BLaER1 treated with 17β-estradiol and CSF1 and Interleukin-3, amounts not matched to agents 10 nM and 100 nM (cell line): ENCODE results near the gene TRIM24.
A peak's percentile ranks its signal among the peaks of the same experiment; 100 is the strongest.

Source experiments
- H3K27ac ChIP-seq, 11 experiments: shearing (Covaris generic); formaldehyde crosslinking; 2 replicates each; pipeline ENCODE4 v1.8.1; 2022
- H3K27me3 ChIP-seq, 11 experiments: shearing (Covaris generic); formaldehyde crosslinking; 2 replicates each; pipeline ENCODE4 v1.8.1; 2022
- H3K36me3 ChIP-seq, 11 experiments: shearing (Covaris generic); formaldehyde crosslinking; 2 replicates each; pipeline ENCODE4 v1.8.1; 2022
- H3K4me1 ChIP-seq, 10 experiments: shearing (Covaris generic); formaldehyde crosslinking; 2 replicates each; pipeline ENCODE4 v1.8.1; 2022
- H3K4me2 ChIP-seq, 11 experiments: shearing (Covaris generic); formaldehyde crosslinking; 2 replicates each; pipeline ENCODE4 v1.8.1; 2022
- H3K4me3 ChIP-seq, 10 experiments: shearing (Covaris generic); formaldehyde crosslinking; 2 replicates each; pipeline ENCODE4 v1.8.1; 2022
- H3K9ac ChIP-seq, 11 experiments: shearing (Covaris generic); formaldehyde crosslinking; 2 replicates each; pipeline ENCODE4 v1.8.1; 2022
- H3K9me3 ChIP-seq, 11 experiments: shearing (Covaris generic); formaldehyde crosslinking; replicated peaks in 1 of 11; 2 replicates each; pipeline ENCODE4 v1.8.1; 2022
- H4K20me1 ChIP-seq, 11 experiments: shearing (Covaris generic); formaldehyde crosslinking; 2 replicates each; pipeline ENCODE4 v1.8.1; 2022
- Cebpa-rat ChIP-seq, 11 experiments: shearing (Covaris generic); IDR thresholded peaks; 2 replicates each; pipeline ENCODE4 v1.8.1; 2022

TRIM24 gene

GRCh38 chr7:138546064-138546619 lies 86.1 kb downstream of the TRIM24 start:
- Histone ChIP-seq H3K4me3 (no peak overlapping the region), H4K20me1 (no peaks in the 10 kb centered on the region), H3K27ac (no peak overlapping the region), H3K36me3 (peaks cover 86 to 100% (median 97%) of the 10 kb centered on the region in 11 experiments), H3K9ac (no peak overlapping the region), H3K4me1 (0 out of 20 replicates have a peak, but pooled peaks cover 0 to 8% (median 0%) of the 10 kb centered on the region in 10 experiments), H3K4me2 (no peak overlapping the region), H3K9me3 (peaks cover 40 to 74% (median 64%) of the 10 kb centered on the region in 11 experiments), H3K27me3 (no peaks in the 10 kb centered on the region)
- TF ChIP-seq Cebpa-rat (IDR thresholded peaks at IDR 0.05) = no peak

- Histone ChIP-seq H3K4me1 (0 out of 20 replicates have a peak, but pooled peaks cover 0 to 8% (median 0%) of the 10 kb centered on the region in 10 experiments), H3K9ac (no peak overlapping the region), H3K4me2 (no peak overlapping the region), H4K20me1 (no peaks in the 10 kb centered on the region), H3K27ac (no peak overlapping the region), H3K36me3 (peaks cover 86 to 100% (median 97%) of the 10 kb centered on the region in 11 experiments), H3K27me3 (no peaks in the 10 kb centered on the region), H3K9me3 (peaks cover 46 to 74% (median 64%) of the 10 kb centered on the region in 11 experiments), H3K4me3 (no peak overlapping the region)
- no peak for TF ChIP-seq Cebpa-rat (IDR thresholded peaks at IDR 0.05)
Measured at GRCh38 chr7:138546829-138547228, 86.8 kb downstream of the TRIM24 start.

- no peak overlapping the region for H3K27ac ChIP-seq
- no peak overlapping the region for H3K4me2 ChIP-seq
- H3K4me3 ChIP-seq = no peak overlapping the region
- no peaks in the 10 kb centered on the region for H3K27me3 ChIP-seq
- no peaks in the 10 kb centered on the region for H4K20me1 ChIP-seq
- H3K4me1 ChIP-seq = 0 out of 20 replicates have a peak, but pooled peaks cover 0 to 8% (median 0%) of the 10 kb centered on the region in 10 experiments
- peaks cover 95 to 100% (median 98%) of the 10 kb centered on the region in 11 experiments for H3K36me3 ChIP-seq
- peaks cover 65 to 83% (median 74%) of the 10 kb centered on the region in 11 experiments for H3K9me3 ChIP-seq
- no peak for TF ChIP-seq Cebpa-rat (IDR thresholded peaks at IDR 0.05)
- H3K9ac ChIP-seq = no peak overlapping the region
Measured at GRCh38 chr7:138549082-138549481, 89.0 kb downstream of the TRIM24 start.

- Histone ChIP-seq H3K4me3 (no peak overlapping the region), H4K20me1 (no peaks in the 10 kb centered on the region), H3K4me1 (0 out of 20 replicates have a peak, but pooled peaks cover 0 to 8% (median 0%) of the 10 kb centered on the region in 10 experiments), H3K4me2 (no peak overlapping the region), H3K9ac (no peak overlapping the region), H3K27ac (no peak overlapping the region), H3K36me3 (peaks cover 95 to 100% (median 98%) of the 10 kb centered on the region in 11 experiments), H3K27me3 (no peaks in the 10 kb centered on the region), H3K9me3 (peaks cover 65 to 84% (median 74%) of the 10 kb centered on the region in 11 experiments)
- TF ChIP-seq Cebpa-rat (IDR thresholded peaks at IDR 0.05) = no peak
Measured at GRCh38 chr7:138550337-138550736, 90.3 kb downstream of the TRIM24 start.

- H3K4me2 ChIP-seq = no peak overlapping the region
- no peaks in the 10 kb centered on the region for H4K20me1 ChIP-seq
- H3K4me3 ChIP-seq = no peak overlapping the region
- no peaks in the 10 kb centered on the region for H3K27me3 ChIP-seq
- H3K9ac ChIP-seq = no peak overlapping the region
- H3K27ac ChIP-seq = no peak overlapping the region
- H3K9me3 ChIP-seq = peaks cover 65 to 84% (median 74%) of the 10 kb centered on the region in 11 experiments
- H3K36me3 ChIP-seq = peaks cover 95 to 100% (median 98%) of the 10 kb centered on the region in 11 experiments
- 0 out of 20 replicates have a peak, but pooled peaks cover 0 to 8% (median 0%) of the 10 kb centered on the region in 10 experiments for H3K4me1 ChIP-seq
- no peak for TF ChIP-seq Cebpa-rat (IDR thresholded peaks at IDR 0.05)
Measured at GRCh38 chr7:138551102-138551501, 91.0 kb downstream of the TRIM24 start.

GRCh38 chr7:138553805-138554204 lies 93.7 kb downstream of the TRIM24 start:
- H3K36me3 ChIP-seq = peaks cover 98 to 100% (median 100%) of the 10 kb centered on the region in 11 experiments
- 0 out of 20 replicates have a peak overlapping the region, but pooled peaks of 1 of the 10 experiments have one; percentile 32 for H3K4me3 ChIP-seq
- H3K27ac ChIP-seq = no peak overlapping the region
- H3K4me2 ChIP-seq = no peak overlapping the region
- no peak for TF ChIP-seq Cebpa-rat (IDR thresholded peaks at IDR 0.05)
- H3K9ac ChIP-seq = no peak overlapping the region
- H4K20me1 ChIP-seq = no peaks in the 10 kb centered on the region
- no peaks in the 10 kb centered on the region for H3K27me3 ChIP-seq
- H3K9me3 ChIP-seq = peaks cover 78 to 99% (median 85%) of the 10 kb centered on the region in 11 experiments
- 0 out of 20 replicates have a peak, but pooled peaks cover 0 to 8% (median 0%) of the 10 kb centered on the region in 10 experiments for H3K4me1 ChIP-seq

GRCh38 chr7:138554674-138555073 lies 94.6 kb downstream of the TRIM24 start:
- no peak for TF ChIP-seq Cebpa-rat (IDR thresholded peaks at IDR 0.05)
- H3K9ac ChIP-seq = no peak overlapping the region
- no peak overlapping the region for H3K27ac ChIP-seq
- H3K9me3 ChIP-seq = peaks cover 86 to 99% (median 92%) of the 10 kb centered on the region in 11 experiments
- H3K4me3 ChIP-seq = 0 out of 20 replicates have a peak overlapping the region, but pooled peaks of 1 of the 10 experiments have one; percentile 29
- no peaks in the 10 kb centered on the region for H4K20me1 ChIP-seq
- no peak overlapping the region for H3K4me2 ChIP-seq
- 0 out of 20 replicates have a peak, but pooled peaks cover 0 to 1% (median 0%) of the 10 kb centered on the region in 10 experiments for H3K4me1 ChIP-seq
- no peaks in the 10 kb centered on the region for H3K27me3 ChIP-seq
- H3K36me3 ChIP-seq = peaks cover 99 to 100% (median 100%) of the 10 kb centered on the region in 11 experiments

GRCh38 chr7:138555684-138556083 lies 95.6 kb downstream of the TRIM24 start:
- Histone ChIP-seq H3K4me2 (no peak overlapping the region), H3K4me3 (peak overlapping the region in 3 of 10 experiments; percentile 19 to 35 (median 28); a peak in 3 of 20 replicates), H3K9ac (no peak overlapping the region), H3K27me3 (no peaks in the 10 kb centered on the region), H3K9me3 (peaks cover 96 to 100% (median 98%) of the 10 kb centered on the region in 11 experiments), H4K20me1 (no peaks in the 10 kb centered on the region), H3K36me3 (peaks cover 99 to 100% (median 100%) of the 10 kb centered on the region in 11 experiments), H3K4me1 (no peaks in the 10 kb centered on the region), H3K27ac (no peak overlapping the region)
- no peak for TF ChIP-seq Cebpa-rat (IDR thresholded peaks at IDR 0.05)

- Histone ChIP-seq H4K20me1 (no peaks in the 10 kb centered on the region), H3K27me3 (no peaks in the 10 kb centered on the region), H3K4me1 (no peaks in the 10 kb centered on the region), H3K4me3 (peak overlapping the region in 9 of 10 experiments; percentile 6 to 41 (median 26); a peak in 15 of 20 replicates), H3K27ac (no peak overlapping the region), H3K36me3 (peaks cover 99 to 100% (median 100%) of the 10 kb centered on the region in 11 experiments), H3K4me2 (no peak overlapping the region), H3K9ac (no peak overlapping the region), H3K9me3 (peaks cover 98 to 100% (median 100%) of the 10 kb centered on the region in 11 experiments)
- TF ChIP-seq Cebpa-rat (IDR thresholded peaks at IDR 0.05) = no peak
Measured at GRCh38 chr7:138556771-138557484, 96.9 kb downstream of the TRIM24 start.
